Activated CD4-positive, CD25-positive, alpha-beta regulatory T cell treated with anti-CD3 and anti-CD28 coated beads, Interleukin-2, amount 50 U/mL, for 16 hours (primary cell): ENCODE measurements around the gene SYMPK.

Source experiments
- DNase-seq: peaks from one replicate; pipeline ENCODE4 v3.0.0-alpha.2; 2020; ENCODE audit warnings: low read depth, low spot score

SYMPK gene

GRCh38 chr19:45781214-45782161 is 81.5 kb downstream of the SYMPK start:
- no peak for DNase-seq

- no peak for DNase-seq
Observed at GRCh38 chr19:45780448-45781213, 82.3 kb downstream of the SYMPK start.

GRCh38 chr19:45780146-45780447 is 82.8 kb downstream of the SYMPK start:
- DNase-seq, result no peak

GRCh38 chr19:45779231-45780145 is 83.5 kb downstream of the SYMPK start:
- DNase-seq, result peak; percentile 66

GRCh38 chr19:45778010-45778661 is 84.8 kb downstream of the SYMPK start:
- DNase-seq, result no peak

- no peak for DNase-seq
Observed at GRCh38 chr19:45777395-45777961, 85.5 kb downstream of the SYMPK start.

GRCh38 chr19:45774765-45775164 is 88.2 kb downstream of the SYMPK start:
- no peak for DNase-seq

- no peak for DNase-seq
Observed at GRCh38 chr19:45773384-45773783, 89.6 kb downstream of the SYMPK start.

GRCh38 chr19:45772912-45773311 is 90.0 kb downstream of the SYMPK start:
- no peak for DNase-seq

GRCh38 chr19:45772130-45772840 is 90.7 kb downstream of the SYMPK start:
- no peak for DNase-seq

- DNase-seq, result no peak
Observed at GRCh38 chr19:45771311-45771933, 91.5 kb downstream of the SYMPK start.

GRCh38 chr19:45770192-45771101 is 92.5 kb downstream of the SYMPK start:
- DNase-seq, result peak; percentile 82

- DNase-seq, result no peak
Observed at GRCh38 chr19:45769821-45770191, 93.1 kb downstream of the SYMPK start.

GRCh38 chr19:45768984-45769782 is 93.8 kb downstream of the SYMPK start, which contains the start of gene SIX5:
TSS of gene SIX5 (minus strand) at chr19:45769252. CDS start at chr19:45768844, 408 bp downstream.
- peak; percentile 84 for DNase-seq

GRCh38 chr19:45768655-45768983 is 94.3 kb downstream of the SYMPK start:
- no peak for DNase-seq

- no peak for DNase-seq
Observed at GRCh38 chr19:45767881-45768654, 94.9 kb downstream of the SYMPK start.

- DNase-seq, result no peak
Observed at GRCh38 chr19:45767410-45767880, 95.5 kb downstream of the SYMPK start.
